HG03378 (cell line): ENCODE data around the gene PAPSS2.
"Not testable (repeated sequence)": the region's sequence is repeated elsewhere in the genome, so short reads cannot be mapped to it uniquely, and the experiment has no call there.

Source experiments
- ATAC-seq: cut with Tn5 transposase; IDR thresholded peaks from one replicate; pipeline ENCODE4 v1.9.1; 2021; ENCODE audit warnings: mild to moderate bottlenecking, moderate library complexity; ENCODE audit not compliant: unreplicated experiment

The PAPSS2 gene

GRCh38 chr10:87742992-87743610 lies 83.4 kb downstream of the PAPSS2 start:
- not testable (repeated sequence) for ATAC-seq

GRCh38 chr10:87744606-87745005 lies 84.9 kb downstream of the PAPSS2 start:
- no peak for ATAC-seq

- no peak for ATAC-seq
Measured at GRCh38 chr10:87746911-87747310, 87.2 kb downstream of the PAPSS2 start.

- ATAC-seq, result not testable (repeated sequence)
Measured at GRCh38 chr10:87748244-87748643, 88.6 kb downstream of the PAPSS2 start.

GRCh38 chr10:87750001-87750671 lies 90.5 kb downstream of the PAPSS2 start:
- ATAC-seq, result no peak

- ATAC-seq, result no peak
Measured at GRCh38 chr10:87750817-87751216, 91.1 kb downstream of the PAPSS2 start.

GRCh38 chr10:87751274-87751673 lies 91.6 kb downstream of the PAPSS2 start:
- no peak for ATAC-seq

GRCh38 chr10:87752566-87752965 lies 92.9 kb downstream of the PAPSS2 start:
- no peak for ATAC-seq

- ATAC-seq, result no peak
Measured at GRCh38 chr10:87753995-87754866, 94.6 kb downstream of the PAPSS2 start.

GRCh38 chr10:87757685-87758084 lies 98.0 kb downstream of the PAPSS2 start:
- ATAC-seq, result no peak

- no peak for ATAC-seq
Measured at GRCh38 chr10:87759551-87759950, 99.9 kb downstream of the PAPSS2 start.

GRCh38 chr10:87760195-87760905 lies 100.7 kb downstream of the PAPSS2 start:
- ATAC-seq, result no peak

- ATAC-seq, result no peak
Measured at GRCh38 chr10:87761153-87761552, 101.5 kb downstream of the PAPSS2 start.

GRCh38 chr10:87761892-87762291 lies 102.2 kb downstream of the PAPSS2 start:
- ATAC-seq, result peak; percentile 85

- no peak for ATAC-seq
Measured at GRCh38 chr10:87763086-87763861, 103.6 kb downstream of the PAPSS2 start.

- no peak for ATAC-seq
Measured at GRCh38 chr10:87764072-87764934, 104.6 kb downstream of the PAPSS2 start.

GRCh38 chr10:87765666-87766376 lies 106.1 kb downstream of the PAPSS2 start:
- no peak for ATAC-seq

- no peak for ATAC-seq
Measured at GRCh38 chr10:87767253-87767652, 107.6 kb downstream of the PAPSS2 start.
